Osteocyte (in vitro differentiated cells): ENCODE measurements around the gene PCBP1. TPM values are rescaled to one million over a fixed set of nuclear protein-coding genes. Genes with fewer than 3 reads are reported as not detected.
"Not testable (repeated sequence)": the region's sequence is repeated elsewhere in the genome, so short reads cannot be mapped to it uniquely, and the experiment has no call there.

Experiments
- DNase-seq: peaks from one replicate; pipeline ENCODE4 v3.0.0; 2021; ENCODE audit warnings: mixed read lengths; ENCODE audit not compliant: unreplicated experiment; ENCODE audit errors: extremely low spot score
- H3K27ac Mint-ChIP-seq: one replicate; pipeline ENCODE4 v1.8.0; 2021; ENCODE audit warnings: mild to moderate bottlenecking, mixed read lengths; ENCODE audit not compliant: unreplicated experiment
- H3K27me3 Mint-ChIP-seq: one replicate; pipeline ENCODE4 v1.8.0; 2021; ENCODE audit warnings: mixed read lengths; ENCODE audit not compliant: unreplicated experiment
- H3K36me3 Mint-ChIP-seq: one replicate; pipeline ENCODE4 v1.8.0; 2021; ENCODE audit warnings: mixed read lengths; ENCODE audit not compliant: unreplicated experiment
- H3K4me1 Mint-ChIP-seq: one replicate; pipeline ENCODE4 v1.8.0; 2021; ENCODE audit warnings: mixed read lengths; ENCODE audit not compliant: unreplicated experiment
- H3K4me3 Mint-ChIP-seq: one replicate; pipeline ENCODE4 v1.8.0; 2021; ENCODE audit warnings: mild to moderate bottlenecking, moderate library complexity, mixed read lengths; ENCODE audit not compliant: unreplicated experiment
- H3K9me3 Mint-ChIP-seq: one replicate; pipeline ENCODE4 v1.8.0; 2021; ENCODE audit warnings: mixed read lengths; ENCODE audit not compliant: unreplicated experiment
- total RNA-seq: library from RNA; stranded (reverse); gene quantifications from 2 replicates; pipeline ENCODE4 v1.2.1, GENCODE V29; 2021
- TF ChIP-seq, protein P1 (sequence below): fragments of 200-600 bp; sonication (generic); IDR thresholded peaks from 2 replicates; pipeline ENCODE4 v1.5.0; 2021; ENCODE audit warnings: antibody characterized with exemption, mild to moderate bottlenecking, moderate library complexity

Gene PCBP1
- total RNA-seq, 1 donor from 2014 or later, result 261 TPM

DNA sequence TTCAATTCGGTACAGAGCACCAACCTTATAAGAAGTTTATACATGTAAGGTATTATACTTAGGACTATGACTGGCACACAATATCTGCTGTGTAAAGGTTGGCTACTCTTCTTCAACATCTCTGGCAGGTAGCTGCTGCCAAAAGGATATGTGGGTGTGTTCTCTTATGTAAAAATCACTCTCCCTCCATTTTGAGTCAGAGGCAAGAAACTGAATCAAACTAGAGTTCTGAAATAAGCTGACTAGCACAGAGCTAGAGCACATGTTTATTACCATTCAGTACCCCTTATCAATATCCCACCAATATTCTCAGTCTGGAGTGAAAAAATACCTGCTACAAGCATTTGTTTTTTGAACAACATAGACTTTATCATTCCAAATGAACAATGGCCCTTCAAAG lies 38.0 kb upstream of the PCBP1 start:
- TF ChIP-seq, protein P1, sequence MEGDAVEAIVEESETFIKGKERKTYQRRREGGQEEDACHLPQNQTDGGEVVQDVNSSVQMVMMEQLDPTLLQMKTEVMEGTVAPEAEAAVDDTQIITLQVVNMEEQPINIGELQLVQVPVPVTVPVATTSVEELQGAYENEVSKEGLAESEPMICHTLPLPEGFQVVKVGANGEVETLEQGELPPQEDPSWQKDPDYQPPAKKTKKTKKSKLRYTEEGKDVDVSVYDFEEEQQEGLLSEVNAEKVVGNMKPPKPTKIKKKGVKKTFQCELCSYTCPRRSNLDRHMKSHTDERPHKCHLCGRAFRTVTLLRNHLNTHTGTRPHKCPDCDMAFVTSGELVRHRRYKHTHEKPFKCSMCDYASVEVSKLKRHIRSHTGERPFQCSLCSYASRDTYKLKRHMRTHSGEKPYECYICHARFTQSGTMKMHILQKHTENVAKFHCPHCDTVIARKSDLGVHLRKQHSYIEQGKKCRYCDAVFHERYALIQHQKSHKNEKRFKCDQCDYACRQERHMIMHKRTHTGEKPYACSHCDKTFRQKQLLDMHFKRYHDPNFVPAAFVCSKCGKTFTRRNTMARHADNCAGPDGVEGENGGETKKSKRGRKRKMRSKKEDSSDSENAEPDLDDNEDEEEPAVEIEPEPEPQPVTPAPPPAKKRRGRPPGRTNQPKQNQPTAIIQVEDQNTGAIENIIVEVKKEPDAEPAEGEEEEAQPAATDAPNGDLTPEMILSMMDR, result no peak
- Mint-ChIP-seq H3K9me3 (no peaks in the 10 kb centered on the region), H3K4me3 (no peak overlapping the region), H3K27me3 (no peaks in the 10 kb centered on the region), H3K4me1 (no peaks in the 10 kb centered on the region), H3K27ac (no peak overlapping the region), H3K36me3 (peaks cover 27% of the 10 kb centered on the region)
- DNase-seq, result no peak

DNA sequence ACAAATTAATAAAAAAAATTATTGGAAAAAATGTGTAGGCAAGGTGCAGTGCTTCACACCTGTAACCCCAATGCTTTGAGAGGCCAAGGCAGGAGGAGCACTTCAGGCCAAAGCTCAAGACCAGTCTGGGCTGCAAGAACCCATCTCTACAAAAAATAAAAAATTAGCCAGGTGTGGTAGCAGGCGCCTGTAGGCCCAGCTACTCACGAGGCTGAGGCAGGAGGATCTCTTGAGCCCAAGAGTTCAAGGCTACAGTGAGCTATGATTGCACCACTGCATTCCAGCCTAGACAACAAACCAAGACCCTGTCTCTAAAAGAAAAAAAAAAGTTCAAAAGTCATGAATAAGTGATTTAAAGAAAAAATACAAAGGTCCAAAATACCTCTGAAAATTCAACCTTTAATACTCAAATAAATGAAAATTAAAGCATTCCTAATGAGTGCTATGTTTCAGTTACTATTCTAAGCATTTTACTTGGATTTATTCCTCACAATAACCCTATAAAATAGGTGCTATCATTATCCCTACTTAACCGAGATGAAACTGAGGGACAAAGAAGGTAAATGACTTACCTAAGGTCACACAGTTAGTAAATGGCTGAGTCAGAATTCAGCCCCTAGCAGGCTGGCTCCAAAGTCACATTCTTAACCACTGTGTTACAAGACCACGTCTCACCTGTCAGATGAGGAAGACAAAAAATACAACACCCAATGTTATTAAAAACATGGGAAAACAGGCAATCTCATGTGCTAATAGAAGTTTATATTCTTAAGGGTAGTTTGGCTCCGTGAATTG lies 36.4 kb upstream of the PCBP1 start:
- Mint-ChIP-seq H3K4me1 (no peaks in the 10 kb centered on the region), H3K4me3 (no peak overlapping the region), H3K9me3 (no peaks in the 10 kb centered on the region), H3K36me3 (peaks cover 31% of the 10 kb centered on the region), H3K27me3 (no peaks in the 10 kb centered on the region), H3K27ac (no peak overlapping the region)
- DNase-seq, result no peak
- TF ChIP-seq, protein P1, result no peak

DNA sequence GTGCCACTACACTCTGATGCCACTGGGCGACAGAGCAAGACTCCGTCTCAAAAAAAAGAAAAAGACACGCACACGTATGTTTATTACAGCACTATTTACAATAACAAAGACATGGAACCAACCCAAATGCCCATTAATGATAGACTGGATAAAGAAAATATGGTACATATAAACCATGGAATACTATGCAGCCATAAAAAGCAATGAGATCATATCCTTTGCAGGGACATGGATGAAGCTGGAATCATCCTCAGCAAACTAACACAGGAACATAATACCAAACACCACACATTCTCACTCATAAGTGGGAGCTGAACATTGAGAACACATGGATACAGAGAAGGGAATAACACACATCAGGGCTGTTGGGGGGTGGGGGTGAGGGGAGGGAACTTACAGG lies 32.0 kb upstream of the PCBP1 start:
- H3K4me3 Mint-ChIP-seq, H3K9me3 Mint-ChIP-seq, H3K27me3 Mint-ChIP-seq, DNase-seq, H3K4me1 Mint-ChIP-seq, H3K27ac Mint-ChIP-seq: not testable (repeated sequence)
- H3K36me3 Mint-ChIP-seq, result peaks cover 32% of the 10 kb centered on the region

DNA sequence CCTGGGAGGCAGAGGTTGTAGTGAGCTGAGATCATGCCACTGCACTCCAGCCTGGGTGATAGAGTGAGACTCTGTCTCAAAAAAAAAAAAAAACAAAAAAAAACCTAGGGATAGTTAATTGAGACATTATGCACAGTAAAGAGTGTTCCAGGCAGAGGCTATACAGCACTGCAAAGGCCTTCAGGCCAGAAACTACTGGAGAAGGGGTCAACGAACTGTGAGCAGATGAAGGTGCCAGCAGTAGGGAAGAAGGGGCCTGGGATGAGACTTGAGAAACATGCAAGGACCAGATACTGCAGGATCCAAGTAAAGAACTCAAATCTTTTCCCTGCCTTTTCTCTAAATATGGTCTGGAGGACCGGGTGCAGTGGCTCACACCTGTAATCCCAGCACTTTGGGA lies 26.0 kb upstream of the PCBP1 start:
- Mint-ChIP-seq H3K36me3 (peaks cover 18% of the 10 kb centered on the region), H3K4me3 (no peak overlapping the region), H3K27ac (no peak overlapping the region), H3K27me3 (no peaks in the 10 kb centered on the region), H3K4me1 (no peaks in the 10 kb centered on the region), H3K9me3 (no peaks in the 10 kb centered on the region)
- TF ChIP-seq, protein P1, result no peak
- DNase-seq, result no peak

DNA sequence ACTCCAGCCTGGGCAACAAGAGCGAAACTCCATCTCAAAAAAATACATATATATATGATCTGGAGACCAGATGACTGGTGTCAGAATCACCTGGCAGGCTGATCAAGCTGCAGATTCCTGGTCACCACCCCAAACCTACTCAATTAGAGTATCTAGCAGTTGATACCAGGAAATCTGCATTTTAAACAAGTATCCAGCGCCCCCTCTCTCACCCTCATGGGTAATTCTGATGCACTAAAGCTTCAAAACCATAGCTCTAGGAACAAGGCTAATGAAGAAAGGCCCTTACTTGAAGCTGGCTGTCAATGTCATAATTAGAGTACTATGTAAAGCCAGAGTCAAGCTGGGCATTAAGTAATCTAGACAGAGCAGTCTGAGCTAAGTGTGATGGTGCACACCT lies 25.0 kb upstream of the PCBP1 start:
- no peak for DNase-seq
- Mint-ChIP-seq H3K4me1 (no peaks in the 10 kb centered on the region), H3K9me3 (no peaks in the 10 kb centered on the region), H3K27me3 (no peaks in the 10 kb centered on the region), H3K4me3 (no peak overlapping the region), H3K36me3 (peaks cover 23% of the 10 kb centered on the region), H3K27ac (no peak overlapping the region)
- TF ChIP-seq, protein P1, result no peak
